GM20431 (cell line): Measurements from ENCODE around the gene CTF1.
"Not testable (repeated sequence)": the region's sequence is repeated elsewhere in the genome, so short reads cannot be mapped to it uniquely, and the experiment has no call there.

Experiments
- in situ Hi-C: fragments of 300-500 bp; cut with MseI, MboI; formaldehyde crosslinking; loops from one replicate; pipeline ENCODE4 v1.15.0; 2020; ENCODE audit warnings: low sequenced_read_pairs; ENCODE audit not compliant: unreplicated experiment

CTF1 gene

DNA sequence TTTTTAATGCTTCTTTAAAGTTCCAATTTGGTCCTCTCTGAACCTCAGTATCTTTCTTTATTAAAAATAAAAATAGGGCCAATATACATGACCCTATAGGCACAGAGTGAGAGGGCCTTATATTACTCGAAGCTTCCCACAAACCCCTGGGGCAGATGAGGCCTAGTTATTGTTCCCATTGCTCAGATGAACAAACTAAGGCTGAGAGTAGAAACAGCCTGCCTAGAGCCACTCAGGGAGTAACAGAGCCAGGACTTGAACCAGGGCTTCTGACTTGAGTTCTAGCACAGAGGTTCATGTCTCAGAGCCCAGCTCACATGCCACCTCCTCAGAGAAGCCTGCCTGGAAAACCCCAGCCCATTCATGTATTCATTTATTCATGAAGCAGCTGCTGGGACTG, 10.3 kb upstream of the CTF1 start:
- in situ Hi-C loops = no loop called here

DNA sequence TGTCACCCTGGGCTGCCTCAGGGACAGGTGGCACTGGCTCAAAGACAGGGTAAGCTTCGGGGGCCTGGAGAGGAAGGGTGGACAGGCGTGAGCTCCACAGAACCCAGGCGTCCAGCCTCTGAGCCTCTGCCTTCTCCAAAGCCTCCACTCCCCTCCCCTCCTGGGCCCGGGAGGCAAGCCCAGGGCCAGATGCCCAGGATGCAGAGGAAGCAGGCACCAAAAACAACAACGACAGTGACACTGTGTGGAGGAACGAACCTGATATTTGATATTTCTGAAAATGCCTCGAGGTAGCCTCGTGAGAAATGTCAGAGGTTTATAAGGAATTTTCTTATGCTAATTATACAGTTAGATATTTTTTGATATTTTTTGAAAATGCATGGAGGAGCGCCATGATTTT, 8.5 kb upstream of the CTF1 start:
- in situ Hi-C loops = no loop called here

DNA sequence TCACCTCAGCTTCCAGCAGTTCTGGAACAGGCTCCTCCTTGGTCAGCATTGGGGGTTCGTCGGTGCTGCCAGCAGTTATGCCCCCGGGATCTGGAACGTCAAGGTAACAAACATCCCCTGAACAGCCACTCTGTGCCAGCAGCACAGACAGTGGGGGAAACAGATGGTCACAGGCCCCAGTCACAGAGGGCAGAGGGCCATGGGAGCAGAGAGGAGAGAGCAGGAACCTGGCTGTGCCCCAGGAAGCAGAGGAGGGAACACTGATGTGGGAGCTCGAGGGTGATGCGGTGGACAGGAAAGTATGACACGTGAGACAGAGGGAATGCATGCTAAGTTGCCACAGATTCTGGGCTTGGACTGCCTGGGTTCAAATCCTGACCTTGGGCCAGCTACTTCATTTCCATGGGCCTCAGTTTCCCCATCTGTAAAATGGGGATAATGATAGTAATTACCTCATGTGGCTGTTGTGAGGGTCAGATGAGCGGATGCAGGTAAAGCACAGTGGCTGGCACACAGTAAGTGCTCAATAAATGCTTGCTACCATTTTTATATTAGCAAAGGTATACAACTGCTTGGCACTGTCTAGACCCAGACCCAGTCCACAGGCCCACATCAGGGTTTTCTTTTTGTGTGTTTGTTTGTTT, 7.4 kb upstream of the CTF1 start:
- in situ Hi-C loops = no loop called here

DNA sequence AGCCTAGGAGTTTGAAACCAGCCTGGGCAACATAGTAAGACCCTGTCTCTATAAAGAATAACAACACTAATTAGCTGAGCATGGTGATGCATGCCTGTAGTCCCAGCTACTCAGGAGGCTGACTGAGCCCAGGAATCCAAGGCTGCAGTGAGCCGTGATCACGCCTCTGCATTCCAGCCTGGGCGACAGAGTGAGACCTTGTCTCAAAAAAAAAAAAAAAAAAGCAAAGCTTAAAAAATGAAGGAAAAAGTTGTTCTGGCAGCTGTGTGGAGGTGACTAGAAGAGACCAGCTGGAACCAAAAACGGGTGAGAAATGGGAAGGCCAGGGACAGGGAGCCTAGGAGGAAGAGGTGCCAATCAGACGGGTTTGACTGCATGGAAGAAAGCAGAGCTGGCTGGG, 6.7 kb upstream of the CTF1 start:
- in situ Hi-C loops = no loop called here

DNA sequence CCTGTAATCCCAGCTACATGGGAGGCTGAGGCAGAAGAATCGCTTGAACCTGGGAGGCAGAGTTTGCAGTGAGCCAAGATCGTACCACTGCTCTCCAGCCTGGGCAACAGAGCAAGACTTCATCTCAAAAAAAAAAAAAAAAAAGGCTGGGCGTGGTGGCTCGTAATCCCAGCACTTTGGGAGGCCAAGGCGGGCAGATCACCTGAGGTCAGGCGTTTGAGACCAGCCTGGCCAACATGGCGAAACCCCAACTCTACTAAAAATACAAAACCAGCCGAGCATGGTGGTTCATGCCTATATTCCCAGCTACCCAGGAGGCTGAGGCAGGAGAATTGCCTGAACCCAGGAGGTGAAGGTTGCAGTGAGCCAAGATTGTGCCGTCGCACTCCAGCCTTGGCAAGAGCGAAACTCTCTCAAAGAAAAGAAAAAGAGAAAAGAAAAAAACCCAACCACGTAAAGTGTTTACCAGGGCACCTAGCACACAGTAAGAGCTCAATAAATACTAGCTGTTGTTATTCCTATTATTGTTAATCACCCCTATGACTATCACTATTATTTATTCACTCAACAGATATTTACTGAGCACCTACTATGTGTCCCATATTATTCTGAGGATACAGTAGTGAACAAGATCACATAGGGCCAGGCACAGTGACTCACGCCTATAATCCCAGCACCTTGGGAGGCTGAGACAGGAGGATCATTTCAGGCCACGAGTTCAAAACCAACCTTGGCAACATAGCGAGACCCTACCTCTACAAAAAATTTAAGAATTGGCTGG, 5.2 kb upstream of the CTF1 start:
- in situ Hi-C loops = not testable (repeated sequence)

DNA sequence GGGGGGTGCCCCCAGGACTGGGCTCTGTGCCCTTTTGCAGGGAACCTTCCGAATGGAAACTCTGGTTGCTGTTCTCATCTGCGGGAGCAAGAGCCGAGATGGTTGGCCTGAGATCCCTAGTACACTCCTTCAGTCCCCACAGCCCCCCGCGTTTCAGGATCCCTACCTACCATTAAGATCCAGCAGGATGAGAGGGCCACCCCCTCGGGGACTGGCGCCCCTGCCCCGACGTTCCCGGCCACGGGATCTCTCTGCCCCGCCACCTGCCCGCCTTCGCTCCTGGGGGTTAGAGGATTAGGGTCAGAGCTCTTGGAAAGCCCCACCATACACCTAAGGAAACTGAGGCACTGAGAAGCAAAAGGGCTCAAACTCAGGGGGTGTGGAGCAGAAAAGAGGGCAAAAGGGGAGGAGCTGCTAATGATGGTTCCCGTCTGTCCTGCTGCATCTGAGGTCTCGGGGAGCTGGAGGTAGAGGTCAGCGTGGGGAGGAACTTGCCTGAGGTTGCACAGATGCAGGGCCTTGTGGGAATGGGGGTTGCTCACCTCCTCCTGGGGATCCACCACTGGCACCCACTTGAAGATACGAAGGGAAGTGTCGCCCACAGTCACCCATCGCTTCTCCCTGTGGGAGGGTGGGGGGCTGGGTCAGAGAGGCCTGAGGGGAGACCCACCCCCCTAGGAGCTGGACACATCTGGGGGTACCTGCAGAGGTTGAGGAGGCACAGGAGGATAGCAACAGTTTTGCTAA, 3.6 kb upstream of the CTF1 start:
- in situ Hi-C loops = no loop called here

DNA sequence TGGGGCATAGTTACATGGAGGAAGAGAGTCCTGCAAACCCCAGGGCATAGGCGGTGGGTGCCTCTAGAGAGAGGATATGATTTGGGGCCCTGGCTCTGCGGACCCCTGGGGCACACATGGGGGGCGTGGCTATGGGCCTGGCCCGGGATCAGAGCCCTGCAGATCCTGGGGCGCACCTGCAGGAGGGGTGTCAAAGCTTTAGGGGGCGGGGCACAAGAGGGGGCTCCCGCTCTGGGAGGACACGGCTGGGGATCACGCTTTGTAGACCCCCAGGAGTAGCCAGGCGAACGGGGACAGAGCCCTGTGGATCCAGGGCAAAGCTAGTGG, 3.0 kb upstream of the CTF1 start:
- in situ Hi-C loops = no loop called here

DNA sequence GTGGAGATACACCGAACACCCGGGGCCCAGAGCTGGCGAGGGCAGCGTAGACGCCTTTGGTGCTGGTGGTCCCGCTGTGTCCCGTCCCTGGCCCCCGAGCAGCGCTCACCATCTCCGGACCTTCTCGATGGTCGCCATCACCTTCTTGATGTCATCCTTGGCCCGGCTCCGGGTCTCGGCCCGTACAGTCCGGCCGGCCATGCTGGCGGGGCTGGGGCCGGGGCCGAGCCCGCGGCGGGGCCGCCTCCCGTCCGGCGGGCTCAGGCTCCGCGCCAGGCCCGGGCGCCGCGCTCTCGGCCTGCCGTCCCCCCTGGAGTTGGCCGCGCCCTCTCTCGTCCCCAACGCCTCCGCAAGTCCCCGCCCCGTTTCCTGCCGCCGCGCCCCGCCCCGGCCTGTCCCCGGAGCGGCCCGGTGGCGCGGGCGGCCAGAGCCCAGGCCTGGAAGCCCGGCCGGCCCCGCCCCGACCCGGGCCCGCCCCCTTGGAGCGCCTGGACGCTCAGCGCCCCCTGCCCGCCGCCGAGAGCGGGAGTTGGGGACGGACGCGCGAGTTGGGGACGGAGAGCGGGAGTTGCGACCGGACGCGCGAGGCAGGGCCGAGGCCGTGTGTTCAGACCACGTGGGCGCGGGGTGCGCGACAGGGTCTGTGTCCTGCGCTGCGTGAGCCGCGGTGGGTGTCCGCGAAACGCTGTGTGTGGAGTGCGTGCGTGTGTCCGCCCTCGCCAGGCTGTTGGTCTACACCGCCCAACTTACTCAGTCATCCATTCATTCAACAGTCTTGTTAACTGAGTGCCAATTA, 2.5 kb upstream of the CTF1 start, which contains the start of gene BCL7C:
BCL7C (minus strand) TSS at position 334 of the 796 bp plus-strand sequence; CDS start at position 201, 133 bp downstream.
- in situ Hi-C loops = no loop called here

DNA sequence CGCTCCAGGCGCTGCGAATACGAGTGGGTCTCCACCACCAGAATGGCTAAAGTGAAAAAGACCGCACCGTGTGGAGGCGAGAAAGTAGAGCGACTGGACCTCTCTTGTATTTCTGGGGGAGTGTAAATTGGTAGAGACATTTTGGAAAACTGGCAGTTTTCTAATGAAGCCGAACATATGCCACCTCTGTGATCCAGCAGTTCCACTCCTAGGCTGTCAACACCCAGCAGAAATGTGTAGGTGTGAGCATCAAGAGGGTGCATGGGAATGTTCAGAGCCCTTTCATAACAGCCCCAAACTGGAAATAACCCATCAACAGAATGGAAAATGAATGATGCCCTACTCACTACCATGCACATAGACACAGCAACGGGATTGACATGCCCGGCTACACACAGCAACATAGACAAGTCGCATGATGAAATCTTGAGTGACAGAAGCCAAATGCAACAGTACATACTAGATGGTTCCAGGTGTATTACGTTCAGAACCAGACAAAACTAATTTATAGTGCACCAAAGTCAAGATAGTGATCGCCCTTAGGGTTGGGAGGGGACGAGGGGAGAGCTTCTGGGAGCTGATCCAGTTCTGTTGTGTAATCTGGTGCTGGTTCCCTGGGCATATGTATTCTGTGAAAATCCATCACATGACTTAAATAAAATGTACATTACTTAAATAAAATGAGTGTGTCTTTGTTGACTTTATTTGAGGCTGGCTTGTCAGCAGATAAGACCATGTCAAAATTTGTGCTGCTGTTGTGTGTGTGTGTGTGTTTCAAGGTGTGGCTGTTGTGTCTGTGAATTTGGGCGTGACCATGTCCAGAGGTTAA, 1.7 kb upstream of the CTF1 start:
- in situ Hi-C loops = no loop called here

DNA sequence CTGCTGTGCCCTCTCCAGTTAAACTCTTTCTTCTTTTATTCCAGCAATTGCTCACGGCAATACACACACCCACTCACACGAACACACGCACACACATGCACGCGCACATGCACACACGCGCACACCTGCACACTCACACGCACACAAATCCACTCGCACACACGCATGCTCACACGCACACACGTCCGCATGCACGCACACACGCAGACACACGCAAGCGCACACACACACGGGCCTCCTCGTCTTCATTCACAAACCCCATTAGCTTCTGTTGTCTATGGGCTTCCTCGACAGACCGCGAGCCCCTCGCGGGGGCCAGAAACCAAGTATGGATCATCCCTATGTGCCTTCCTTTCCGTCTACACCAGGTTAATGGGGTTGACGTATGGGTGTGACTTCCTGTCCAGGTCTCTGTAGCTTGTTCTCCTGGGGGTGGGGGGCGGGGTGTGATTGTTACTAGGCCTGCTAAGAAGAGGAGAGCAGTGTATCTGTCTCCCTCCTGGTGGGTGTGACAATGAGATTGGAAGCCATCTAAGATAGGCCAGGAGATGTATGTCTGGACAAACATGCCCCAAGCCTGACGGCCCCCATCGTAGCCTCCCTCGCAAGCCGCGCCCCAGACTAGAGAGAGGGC, 670 bp upstream of the CTF1 start:
- in situ Hi-C loops = no loop called here

DNA sequence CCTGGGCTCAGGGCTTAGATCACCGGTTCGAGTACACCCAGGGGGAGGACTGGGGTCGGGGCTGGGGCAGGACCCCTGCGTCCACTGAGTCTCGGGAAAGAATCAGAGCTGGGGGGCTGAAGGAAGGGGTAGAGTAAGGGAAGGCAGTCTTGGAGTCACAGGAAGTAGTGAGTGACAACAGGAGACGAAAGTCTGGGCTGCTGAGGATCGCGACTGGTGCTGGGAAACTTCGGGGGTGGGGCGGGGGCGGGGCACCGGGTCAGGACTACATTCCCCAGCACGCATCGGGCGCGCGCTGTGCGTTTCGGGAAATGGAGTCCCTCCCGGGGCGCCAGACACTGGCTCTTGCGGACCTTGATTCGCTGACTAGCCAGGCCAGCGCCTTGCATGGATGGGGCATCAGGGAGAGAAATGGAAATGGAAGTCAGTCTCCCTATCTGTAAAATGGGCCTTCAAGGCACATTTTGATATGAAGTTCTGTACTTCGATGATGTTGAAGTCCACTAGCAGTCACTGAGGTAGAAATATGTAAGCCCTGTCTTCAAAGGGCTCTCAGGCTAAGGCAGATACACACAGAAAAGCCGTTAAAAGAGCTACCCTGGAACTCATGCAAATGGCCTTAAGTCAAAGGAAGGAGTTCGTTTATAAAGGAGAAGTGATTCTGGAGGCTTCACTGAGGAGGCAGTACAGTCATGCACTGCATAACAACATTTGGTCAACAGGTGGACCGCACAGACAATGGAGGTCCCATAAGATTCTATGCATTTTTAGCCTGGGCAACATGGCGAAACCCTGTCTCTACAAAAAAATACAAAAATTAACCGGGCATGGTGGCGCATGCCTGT, 697 bp downstream of the CTF1 start:
- in situ Hi-C loops = no loop called here

DNA sequence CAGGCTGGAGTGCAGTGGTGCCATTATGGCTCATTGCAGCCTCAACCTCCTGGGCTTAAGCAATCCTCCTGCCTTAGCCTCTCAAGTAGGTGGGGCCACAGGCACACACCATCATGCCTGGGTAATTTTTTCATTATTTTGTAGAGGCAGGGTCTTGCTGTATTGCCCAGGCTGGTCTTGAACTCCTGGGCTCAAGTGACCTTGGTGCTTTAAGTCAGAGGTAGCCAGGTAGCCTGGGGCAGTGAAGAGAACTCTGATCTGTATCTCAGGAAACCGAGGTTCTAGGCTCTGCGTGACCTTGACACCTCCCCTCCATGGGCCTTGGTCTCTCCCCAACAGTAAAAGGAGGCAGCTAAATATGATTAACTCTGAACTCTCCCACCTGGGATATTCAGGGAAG, 3.4 kb downstream of the CTF1 start:
- in situ Hi-C loops = no loop called here

DNA sequence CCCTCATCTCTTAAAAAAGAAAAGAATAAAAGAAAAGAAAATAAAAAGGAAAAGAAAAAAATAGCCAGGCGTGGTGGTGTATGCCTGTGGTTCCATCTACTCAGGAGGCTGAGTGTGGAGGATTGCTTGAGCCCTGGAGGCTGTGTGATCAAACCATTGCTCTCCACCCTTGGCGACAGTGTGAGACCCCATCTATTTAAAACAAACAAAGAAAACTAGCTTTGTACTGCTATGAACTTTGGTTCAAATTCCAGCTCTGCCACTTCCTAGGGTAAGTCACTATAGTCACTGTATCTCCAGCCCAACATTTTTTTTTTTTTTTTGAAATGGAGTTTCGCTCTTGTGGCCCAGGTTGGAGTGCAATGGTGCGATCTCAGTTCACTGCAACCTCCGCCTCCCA, 4.2 kb downstream of the CTF1 start:
- in situ Hi-C loops = no loop called here

DNA sequence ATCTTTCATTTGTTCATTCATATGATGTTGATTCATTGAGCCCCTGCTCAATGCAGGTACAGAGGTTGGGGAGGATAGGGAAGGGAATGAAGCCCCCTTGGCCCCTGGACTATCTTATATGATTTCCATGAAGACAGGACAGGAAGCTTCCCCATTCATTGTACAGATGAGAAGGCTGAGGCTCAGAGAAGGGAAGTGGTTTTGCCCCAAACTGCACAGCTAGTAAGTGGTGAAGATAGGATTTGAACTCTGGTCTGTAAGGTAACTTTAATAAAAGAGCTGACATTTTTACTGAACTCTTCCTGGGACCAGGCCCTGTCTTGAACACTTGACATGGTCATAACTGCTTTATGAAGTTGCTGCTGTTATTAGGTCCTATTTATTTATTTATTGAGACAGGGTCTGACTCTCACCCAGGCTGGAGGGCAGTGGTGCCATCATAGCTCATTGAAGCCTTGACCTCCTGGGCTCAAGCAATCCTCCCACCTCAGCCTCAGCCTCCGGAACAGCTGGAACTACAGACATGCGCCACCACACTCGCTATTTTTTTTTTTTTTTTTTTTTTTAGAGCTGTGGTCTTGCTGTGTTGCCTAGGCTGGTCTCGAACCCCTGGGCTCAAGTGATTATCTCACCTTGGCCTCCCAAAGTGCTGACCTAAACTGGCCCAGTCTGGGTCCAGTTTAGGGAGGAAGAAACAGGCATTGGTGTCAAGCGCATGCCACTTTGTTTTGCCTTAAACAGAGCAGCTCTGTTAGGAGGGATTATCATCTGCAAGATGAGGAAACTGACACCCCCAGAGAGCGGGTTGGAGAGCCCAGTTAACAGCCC, 5.0 kb downstream of the CTF1 start:
- in situ Hi-C loops = no loop called here

DNA sequence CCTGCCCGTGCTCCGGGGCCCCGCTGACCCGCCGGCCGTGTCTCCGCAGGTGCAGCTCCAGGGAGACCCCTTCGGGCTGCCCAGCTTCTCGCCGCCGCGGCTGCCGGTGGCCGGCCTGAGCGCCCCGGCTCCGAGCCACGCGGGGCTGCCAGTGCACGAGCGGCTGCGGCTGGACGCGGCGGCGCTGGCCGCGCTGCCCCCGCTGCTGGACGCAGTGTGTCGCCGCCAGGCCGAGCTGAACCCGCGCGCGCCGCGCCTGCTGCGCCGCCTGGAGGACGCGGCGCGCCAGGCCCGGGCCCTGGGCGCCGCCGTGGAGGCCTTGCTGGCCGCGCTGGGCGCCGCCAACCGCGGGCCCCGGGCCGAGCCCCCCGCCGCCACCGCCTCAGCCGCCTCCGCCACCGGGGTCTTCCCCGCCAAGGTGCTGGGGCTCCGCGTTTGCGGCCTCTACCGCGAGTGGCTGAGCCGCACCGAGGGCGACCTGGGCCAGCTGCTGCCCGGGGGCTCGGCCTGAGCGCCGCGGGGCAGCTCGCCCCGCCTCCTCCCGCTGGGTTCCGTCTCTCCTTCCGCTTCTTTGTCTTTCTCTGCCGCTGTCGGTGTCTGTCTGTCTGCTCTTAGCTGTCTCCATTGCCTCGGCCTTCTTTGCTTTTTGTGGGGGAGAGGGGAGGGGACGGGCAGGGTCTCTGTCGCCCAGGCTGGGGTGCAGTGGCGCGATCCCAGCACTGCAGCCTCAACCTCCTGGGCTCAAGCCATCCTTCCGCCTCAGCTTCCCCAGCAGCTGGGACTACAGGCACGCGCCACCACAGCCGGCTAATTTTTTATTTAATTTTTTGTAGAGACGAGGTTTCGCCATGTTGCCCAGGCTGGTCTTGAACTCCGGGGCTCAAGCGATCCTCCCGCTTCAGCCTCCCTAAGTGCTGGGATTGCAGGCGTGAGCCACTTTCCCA, 5.9 kb downstream of the CTF1 start:
- in situ Hi-C loops = no loop called here

DNA sequence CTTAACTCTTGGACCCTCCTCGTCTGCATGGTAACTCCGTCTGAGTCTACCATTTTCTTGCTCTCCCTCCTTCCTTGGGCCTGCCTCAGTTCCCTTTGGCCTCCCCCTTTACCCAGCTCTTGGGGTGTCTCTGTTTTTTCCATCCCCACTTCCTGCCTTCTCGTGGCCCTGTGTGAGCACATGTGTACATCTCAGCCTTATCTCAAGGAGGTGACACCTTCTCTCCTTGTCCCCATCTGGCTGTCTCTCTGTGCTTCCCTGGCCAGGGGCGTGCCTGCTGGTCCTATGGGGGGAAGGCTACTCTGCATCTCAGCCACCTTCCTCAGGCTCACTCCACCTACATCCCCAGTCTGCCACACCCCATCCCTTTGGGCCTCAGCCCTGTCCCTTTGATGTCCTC, 6.6 kb downstream of the CTF1 start:
- in situ Hi-C loops = no loop called here
